ENCODE measurements around the gene NGB.

GRCh38 chr14:77296155-77296554 is 25.1 kb upstream of the NGB start:
- TF ChIP-seq CTCF (IDR thresholded peaks at IDR 0.05) (no peak), POLR2A (IDR thresholded peaks at IDR 0.05) (no peak)
